Panc1 (cell line): Measurements from ENCODE around the gene TOPORS. TPM values are rescaled to one million over a fixed set of nuclear protein-coding genes. Genes with fewer than 3 reads are reported as not detected.

ENCODE experiments used
- ATAC-seq: fragments of 200-7000 bp; cut with Tn5 transposase; 2 replicates; pipeline ENCODE4 v1.9.1; 2020; ENCODE audit warnings: mild to moderate bottlenecking, moderate library complexity
- BruUV-seq: library from RNA; stranded (reverse); fragments of 400-500 nt; replicated peaks from 2 replicates; lab custom pipeline; 2021; lab: Mats Ljungman, UMichigan
- CTCF ChIA-PET: fragments of 300-600 bp; sonication (Branson Sonifier 250); formaldehyde crosslinking; loops from one replicate; lab custom pipeline; 2022; ENCODE audit warnings: antibody characterized with exemption; lab: Charles Lee
- POLR2A ChIA-PET: fragments of 300-600 bp; sonication (Branson Sonifier 250); formaldehyde crosslinking; loops from one replicate; lab custom pipeline; 2022; ENCODE audit warnings: antibody characterized with exemption; lab: Charles Lee
- DNase-seq: peaks from one replicate; pipeline ENCODE4 v3.0.0-alpha.2; 2010; ENCODE audit warnings: low read depth, low spot score
- H3K27ac ChIP-seq: 2 replicates; pipeline ENCODE4 v1.5.1; 2011; ENCODE audit warnings: mild to moderate bottlenecking, low read length, inconsistent platforms
- H3K27me3 ChIP-seq: fragments of 200-500 bp; sonication (Bioruptor generic); 2 replicates; pipeline ENCODE4 v1.6.0; 2014; ENCODE audit warnings: low read length, inconsistent platforms; ENCODE audit not compliant: control insufficient read depth, insufficient read depth
- H3K36me3 ChIP-seq: fragments of 200-500 bp; sonication (Bioruptor generic); 2 replicates; pipeline ENCODE4 v1.5.1; 2014; ENCODE audit warnings: inconsistent platforms, mild to moderate bottlenecking, low read length, moderate library complexity; ENCODE audit not compliant: control insufficient read depth, insufficient read depth
- H3K4me1 ChIP-seq: 2 replicates; pipeline ENCODE4 v1.5.1; 2011; ENCODE audit warnings: inconsistent platforms, mild to moderate bottlenecking, low read length, moderate library complexity; ENCODE audit not compliant: control insufficient read depth, insufficient read depth
- H3K4me3 ChIP-seq, 2 experiments: 2 replicates each; pipeline ENCODE4 v1.5.1; 2011 to 2012; ENCODE audit warnings: low read depth in 2 of 2, low read length in 2 of 2, mild to moderate bottlenecking in 2 of 2, inconsistent platforms in 1 of 2, moderate library complexity in 1 of 2
- H3K9me3 ChIP-seq: fragments of 200-500 bp; sonication (Bioruptor generic); 2 replicates; pipeline ENCODE4 v1.5.1; 2014; ENCODE audit warnings: low read depth, mild to moderate bottlenecking, inconsistent platforms, low read length, moderate library complexity; ENCODE audit not compliant: control insufficient read depth, insufficient read depth
- POLR2AphosphoS5 ChIP-seq: IDR thresholded peaks from 2 replicates; pipeline ENCODE4 v1.6.1; 2012; ENCODE audit warnings: mild to moderate bottlenecking, low read depth, low read length, moderate library complexity
- SIN3A ChIP-seq: IDR thresholded peaks from 2 replicates; pipeline ENCODE4 v1.6.1; 2012; ENCODE audit warnings: low read depth, mild to moderate bottlenecking, low read length, moderate library complexity, borderline replicate concordance; ENCODE audit not compliant: insufficient read depth
- TCF7L2 ChIP-seq: IDR thresholded peaks from 2 replicates; pipeline ENCODE4 v1.6.1; 2011; ENCODE audit warnings: mild to moderate bottlenecking, low read depth, low read length, inconsistent platforms
- in situ Hi-C: cut with HindIII; loops from 2 replicates; pipeline ENCODE4 v1.10.0; 2016; ENCODE audit warnings: low sequenced_read_pairs, low pct_unique_long_range_greater_than_20kb
- intact Hi-C: fragments of 100-400 bp; cut with micrococcal nuclease; formaldehyde crosslinking; loops from one replicate; pipeline ENCODE4 v1.10.0; 2022; ENCODE audit not compliant: unreplicated experiment
- total RNA-seq: library from RNA; stranded (reverse); gene quantifications from one replicate; pipeline ENCODE4 v1.2.1, GENCODE V29; 2021; ENCODE audit not compliant: unreplicated experiment
- TF ChIP-seq, protein P1 (sequence below): fragments of 450-650 bp; IDR thresholded peaks from 2 replicates; pipeline ENCODE4 v1.5.1; 2017; ENCODE audit warnings: mild to moderate bottlenecking
- TF ChIP-seq, protein P2 (sequence below), 2 experiments: IDR thresholded peaks; 2 replicates each; pipeline ENCODE4 v1.6.1; 2011 to 2012; ENCODE audit warnings: low read depth in 2 of 2, control low read depth in 1 of 2, low read length in 1 of 2, mild to moderate bottlenecking in 1 of 2, moderate library complexity in 1 of 2; ENCODE audit not compliant: insufficient read depth in 1 of 2

The TOPORS gene
- total RNA-seq, 1 experiment from 2014 or later = 21.2 TPM

DNA sequence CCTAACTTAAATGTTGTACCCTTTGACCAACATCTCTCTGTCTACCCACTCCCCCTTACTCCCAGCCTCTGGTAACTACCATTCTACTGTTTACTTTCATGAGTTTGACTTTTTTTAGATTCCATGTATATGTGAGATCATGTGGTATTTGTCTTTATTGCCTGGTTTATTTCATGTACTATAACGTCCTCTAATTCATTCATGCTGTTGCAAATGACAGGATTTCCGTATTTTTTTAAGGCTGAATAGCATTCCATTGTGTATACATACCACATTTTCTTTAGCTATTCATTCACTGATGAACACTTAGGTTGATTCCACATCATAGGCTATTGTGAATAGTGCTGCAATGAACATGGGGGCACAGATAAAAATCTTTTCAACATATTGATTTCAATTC lies 32.4 kb upstream of the TOPORS start:
- H3K36me3 ChIP-seq = no peaks in the 10 kb centered on the region
- H3K27ac ChIP-seq = no peak overlapping the region
- peaks cover 3% of the 10 kb centered on the region; the same call in 1 of the 2 replicates for H3K27me3 ChIP-seq
- no peaks in the 10 kb centered on the region for H3K9me3 ChIP-seq
- CTCF ChIA-PET = no interaction called here
- DNase-seq = no peak
- no peaks in the 10 kb centered on the region for H3K4me1 ChIP-seq
- no peak overlapping the region for H3K4me3 ChIP-seq
- in situ Hi-C loops = no loop called here
- TF ChIP-seq, protein P1, sequence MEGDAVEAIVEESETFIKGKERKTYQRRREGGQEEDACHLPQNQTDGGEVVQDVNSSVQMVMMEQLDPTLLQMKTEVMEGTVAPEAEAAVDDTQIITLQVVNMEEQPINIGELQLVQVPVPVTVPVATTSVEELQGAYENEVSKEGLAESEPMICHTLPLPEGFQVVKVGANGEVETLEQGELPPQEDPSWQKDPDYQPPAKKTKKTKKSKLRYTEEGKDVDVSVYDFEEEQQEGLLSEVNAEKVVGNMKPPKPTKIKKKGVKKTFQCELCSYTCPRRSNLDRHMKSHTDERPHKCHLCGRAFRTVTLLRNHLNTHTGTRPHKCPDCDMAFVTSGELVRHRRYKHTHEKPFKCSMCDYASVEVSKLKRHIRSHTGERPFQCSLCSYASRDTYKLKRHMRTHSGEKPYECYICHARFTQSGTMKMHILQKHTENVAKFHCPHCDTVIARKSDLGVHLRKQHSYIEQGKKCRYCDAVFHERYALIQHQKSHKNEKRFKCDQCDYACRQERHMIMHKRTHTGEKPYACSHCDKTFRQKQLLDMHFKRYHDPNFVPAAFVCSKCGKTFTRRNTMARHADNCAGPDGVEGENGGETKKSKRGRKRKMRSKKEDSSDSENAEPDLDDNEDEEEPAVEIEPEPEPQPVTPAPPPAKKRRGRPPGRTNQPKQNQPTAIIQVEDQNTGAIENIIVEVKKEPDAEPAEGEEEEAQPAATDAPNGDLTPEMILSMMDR = no peak
- TF ChIP-seq SIN3A = no peak
- TF ChIP-seq TCF7L2 = no peak
- TF ChIP-seq, protein P2, sequence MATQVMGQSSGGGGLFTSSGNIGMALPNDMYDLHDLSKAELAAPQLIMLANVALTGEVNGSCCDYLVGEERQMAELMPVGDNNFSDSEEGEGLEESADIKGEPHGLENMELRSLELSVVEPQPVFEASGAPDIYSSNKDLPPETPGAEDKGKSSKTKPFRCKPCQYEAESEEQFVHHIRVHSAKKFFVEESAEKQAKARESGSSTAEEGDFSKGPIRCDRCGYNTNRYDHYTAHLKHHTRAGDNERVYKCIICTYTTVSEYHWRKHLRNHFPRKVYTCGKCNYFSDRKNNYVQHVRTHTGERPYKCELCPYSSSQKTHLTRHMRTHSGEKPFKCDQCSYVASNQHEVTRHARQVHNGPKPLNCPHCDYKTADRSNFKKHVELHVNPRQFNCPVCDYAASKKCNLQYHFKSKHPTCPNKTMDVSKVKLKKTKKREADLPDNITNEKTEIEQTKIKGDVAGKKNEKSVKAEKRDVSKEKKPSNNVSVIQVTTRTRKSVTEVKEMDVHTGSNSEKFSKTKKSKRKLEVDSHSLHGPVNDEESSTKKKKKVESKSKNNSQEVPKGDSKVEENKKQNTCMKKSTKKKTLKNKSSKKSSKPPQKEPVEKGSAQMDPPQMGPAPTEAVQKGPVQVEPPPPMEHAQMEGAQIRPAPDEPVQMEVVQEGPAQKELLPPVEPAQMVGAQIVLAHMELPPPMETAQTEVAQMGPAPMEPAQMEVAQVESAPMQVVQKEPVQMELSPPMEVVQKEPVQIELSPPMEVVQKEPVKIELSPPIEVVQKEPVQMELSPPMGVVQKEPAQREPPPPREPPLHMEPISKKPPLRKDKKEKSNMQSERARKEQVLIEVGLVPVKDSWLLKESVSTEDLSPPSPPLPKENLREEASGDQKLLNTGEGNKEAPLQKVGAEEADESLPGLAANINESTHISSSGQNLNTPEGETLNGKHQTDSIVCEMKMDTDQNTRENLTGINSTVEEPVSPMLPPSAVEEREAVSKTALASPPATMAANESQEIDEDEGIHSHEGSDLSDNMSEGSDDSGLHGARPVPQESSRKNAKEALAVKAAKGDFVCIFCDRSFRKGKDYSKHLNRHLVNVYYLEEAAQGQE (IDR thresholded peaks at IDR 0.05; ENCODE audit: insufficient read depth in 1 of 2, low read depth in 2 of 2, low read length in 1 of 2) = no peak
- no peak for TF ChIP-seq POLR2AphosphoS5
- BruUV-seq = no TSS peak
- ATAC-seq = no peak
- intact Hi-C loops = loop anchor here (10.0 kb wide), 1 partner anchor 60 kb away; no protein-coding TSS in a partner anchor
- POLR2A ChIA-PET = no interaction called here

DNA sequence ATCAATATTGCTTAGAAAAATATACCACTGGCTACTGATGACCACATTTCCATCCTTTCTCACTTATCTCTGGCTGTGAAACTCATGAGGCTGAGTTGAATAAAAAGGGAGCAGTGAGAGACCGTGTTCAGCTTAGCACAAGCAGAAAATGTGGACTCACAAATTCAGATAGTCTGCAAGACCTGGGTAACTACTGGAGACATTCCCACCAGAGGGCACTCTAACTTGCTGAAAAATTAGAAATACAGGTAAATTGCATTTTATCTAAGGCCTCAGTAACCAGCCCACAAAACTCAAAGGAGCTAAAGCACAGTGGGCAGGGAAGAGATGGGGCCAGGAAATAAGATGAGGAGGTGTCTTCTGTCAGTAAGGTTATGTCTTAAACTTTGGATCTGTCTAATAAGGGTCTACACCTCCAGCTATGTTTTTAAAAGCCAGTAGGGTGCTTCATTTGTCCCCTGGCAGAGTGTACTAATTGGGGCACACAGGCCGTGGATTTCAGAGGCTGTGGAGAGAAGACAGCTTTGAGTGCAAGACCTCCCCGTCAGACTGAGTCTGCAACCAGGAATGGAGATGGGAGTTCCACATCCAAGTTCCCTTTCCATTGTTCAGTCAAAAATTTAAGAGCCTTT lies 29.2 kb upstream of the TOPORS start:
- no TSS peak for BruUV-seq
- ATAC-seq = peak; percentile 84
- H3K27ac ChIP-seq = no peak overlapping the region
- in situ Hi-C loops = no loop called here
- H3K36me3 ChIP-seq = no peaks in the 10 kb centered on the region
- CTCF ChIA-PET = interaction anchor here (0.5 to 3.8 kb wide), 8 partner anchors 17 to 420 kb away, joined by 3 to 90 read pairs (median 5); partner anchors contain the start of gene APTX
- no peak for DNase-seq
- TF ChIP-seq, protein P2 (IDR thresholded peaks at IDR 0.05; ENCODE audit: insufficient read depth in 1 of 2, low read depth in 2 of 2, low read length in 1 of 2) = no peak
- TF ChIP-seq POLR2AphosphoS5 = no peak
- TF ChIP-seq SIN3A = no peak
- TF ChIP-seq, protein P1 = peak; percentile 83
- TF ChIP-seq TCF7L2 = no peak
- H3K27me3 ChIP-seq = peaks cover 5% of the 10 kb centered on the region; the same call in 1 of the 2 replicates
- H3K9me3 ChIP-seq = no peaks in the 10 kb centered on the region
- no peaks in the 10 kb centered on the region for H3K4me1 ChIP-seq
- no peak overlapping the region for H3K4me3 ChIP-seq
- intact Hi-C loops = loop anchor here (1.0 to 10.0 kb wide), 2 partner anchors 63 to 387 kb away; no protein-coding TSS in a partner anchor
- POLR2A ChIA-PET = no interaction called here
